Panc1 (cell line): ENCODE measurements around the gene BTD. TPM values are rescaled to one million over a fixed set of nuclear protein-coding genes. Genes with fewer than 3 reads are reported as not detected.

ENCODE experiments used
- ATAC-seq: fragments of 200-7000 bp; cut with Tn5 transposase; 2 replicates; pipeline ENCODE4 v1.9.1; 2020; ENCODE audit warnings: mild to moderate bottlenecking, moderate library complexity
- BruUV-seq: library from RNA; stranded (reverse); fragments of 400-500 nt; replicated peaks from 2 replicates; lab custom pipeline; 2021; lab: Mats Ljungman, UMichigan
- CTCF ChIA-PET: fragments of 300-600 bp; sonication (Branson Sonifier 250); formaldehyde crosslinking; loops from one replicate; lab custom pipeline; 2022; ENCODE audit warnings: antibody characterized with exemption; lab: Charles Lee
- POLR2A ChIA-PET: fragments of 300-600 bp; sonication (Branson Sonifier 250); formaldehyde crosslinking; loops from one replicate; lab custom pipeline; 2022; ENCODE audit warnings: antibody characterized with exemption; lab: Charles Lee
- DNase-seq: peaks from one replicate; pipeline ENCODE4 v3.0.0-alpha.2; 2010; ENCODE audit warnings: low read depth, low spot score
- H3K27ac ChIP-seq: 2 replicates; pipeline ENCODE4 v1.5.1; 2011; ENCODE audit warnings: mild to moderate bottlenecking, low read length, inconsistent platforms
- H3K27me3 ChIP-seq: fragments of 200-500 bp; sonication (Bioruptor generic); 2 replicates; pipeline ENCODE4 v1.6.0; 2014; ENCODE audit warnings: low read length, inconsistent platforms; ENCODE audit not compliant: control insufficient read depth, insufficient read depth
- H3K36me3 ChIP-seq: fragments of 200-500 bp; sonication (Bioruptor generic); 2 replicates; pipeline ENCODE4 v1.5.1; 2014; ENCODE audit warnings: inconsistent platforms, mild to moderate bottlenecking, low read length, moderate library complexity; ENCODE audit not compliant: control insufficient read depth, insufficient read depth
- H3K4me1 ChIP-seq: 2 replicates; pipeline ENCODE4 v1.5.1; 2011; ENCODE audit warnings: inconsistent platforms, mild to moderate bottlenecking, low read length, moderate library complexity; ENCODE audit not compliant: control insufficient read depth, insufficient read depth
- H3K4me3 ChIP-seq, 2 experiments: 2 replicates each; pipeline ENCODE4 v1.5.1; 2011 to 2012; ENCODE audit warnings: low read depth in 2 of 2, low read length in 2 of 2, mild to moderate bottlenecking in 2 of 2, inconsistent platforms in 1 of 2, moderate library complexity in 1 of 2
- H3K9me3 ChIP-seq: fragments of 200-500 bp; sonication (Bioruptor generic); 2 replicates; pipeline ENCODE4 v1.5.1; 2014; ENCODE audit warnings: low read depth, mild to moderate bottlenecking, inconsistent platforms, low read length, moderate library complexity; ENCODE audit not compliant: control insufficient read depth, insufficient read depth
- POLR2AphosphoS5 ChIP-seq: IDR thresholded peaks from 2 replicates; pipeline ENCODE4 v1.6.1; 2012; ENCODE audit warnings: mild to moderate bottlenecking, low read depth, low read length, moderate library complexity
- SIN3A ChIP-seq: IDR thresholded peaks from 2 replicates; pipeline ENCODE4 v1.6.1; 2012; ENCODE audit warnings: low read depth, mild to moderate bottlenecking, low read length, moderate library complexity, borderline replicate concordance; ENCODE audit not compliant: insufficient read depth
- TCF7L2 ChIP-seq: IDR thresholded peaks from 2 replicates; pipeline ENCODE4 v1.6.1; 2011; ENCODE audit warnings: mild to moderate bottlenecking, low read depth, low read length, inconsistent platforms
- in situ Hi-C: cut with HindIII; loops from 2 replicates; pipeline ENCODE4 v1.10.0; 2016; ENCODE audit warnings: low sequenced_read_pairs, low pct_unique_long_range_greater_than_20kb
- intact Hi-C: fragments of 100-400 bp; cut with micrococcal nuclease; formaldehyde crosslinking; loops from one replicate; pipeline ENCODE4 v1.10.0; 2022; ENCODE audit not compliant: unreplicated experiment
- total RNA-seq: library from RNA; stranded (reverse); gene quantifications from one replicate; pipeline ENCODE4 v1.2.1, GENCODE V29; 2021; ENCODE audit not compliant: unreplicated experiment
- TF ChIP-seq, protein P1 (sequence below): fragments of 450-650 bp; IDR thresholded peaks from 2 replicates; pipeline ENCODE4 v1.5.1; 2017; ENCODE audit warnings: mild to moderate bottlenecking
- TF ChIP-seq, protein P2 (sequence below), 2 experiments: IDR thresholded peaks; 2 replicates each; pipeline ENCODE4 v1.6.1; 2011 to 2012; ENCODE audit warnings: low read depth in 2 of 2, control low read depth in 1 of 2, low read length in 1 of 2, mild to moderate bottlenecking in 1 of 2, moderate library complexity in 1 of 2; ENCODE audit not compliant: insufficient read depth in 1 of 2

Gene BTD
- total RNA-seq, 1 experiment from 2014 or later: 22.7 TPM

DNA sequence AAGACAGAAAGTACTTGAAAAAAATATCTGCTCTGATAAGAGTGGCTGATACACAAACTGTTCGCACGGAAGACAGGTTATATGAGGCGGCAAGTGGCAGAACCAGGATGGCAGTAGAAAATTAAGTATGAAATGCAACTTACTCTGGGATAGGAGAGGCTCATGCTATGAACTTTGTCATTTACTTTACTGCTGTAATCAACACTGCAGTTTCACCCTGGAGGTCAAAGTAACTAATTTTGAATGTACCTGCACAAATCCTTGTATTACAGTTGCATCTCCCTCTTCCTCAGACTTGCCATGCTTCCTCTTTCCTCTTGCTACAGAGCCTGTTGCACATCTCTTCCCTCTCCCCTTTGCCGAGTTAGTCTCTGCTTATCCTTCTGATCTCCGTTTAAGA lies 39.0 kb upstream of the BTD start:
- Histone ChIP-seq H3K36me3 (peaks cover 13% of the 10 kb centered on the region), H3K9me3 (no peaks in the 10 kb centered on the region), H3K4me3 (no peak overlapping the region), H3K27ac (no peak overlapping the region), H3K27me3 (no peaks in the 10 kb centered on the region), H3K4me1 (no peaks in the 10 kb centered on the region; the same call in 1 of the 2 replicates)
- CTCF ChIA-PET: no interaction called here
- in situ Hi-C loops (no loop called here), intact Hi-C loops (no loop called here)
- DNase-seq (no peak), ATAC-seq (no peak)
- POLR2A ChIA-PET: no interaction called here
- TF ChIP-seq TCF7L2 (no peak), POLR2AphosphoS5 (no peak), SIN3A (no peak)
- TF ChIP-seq, protein P1, sequence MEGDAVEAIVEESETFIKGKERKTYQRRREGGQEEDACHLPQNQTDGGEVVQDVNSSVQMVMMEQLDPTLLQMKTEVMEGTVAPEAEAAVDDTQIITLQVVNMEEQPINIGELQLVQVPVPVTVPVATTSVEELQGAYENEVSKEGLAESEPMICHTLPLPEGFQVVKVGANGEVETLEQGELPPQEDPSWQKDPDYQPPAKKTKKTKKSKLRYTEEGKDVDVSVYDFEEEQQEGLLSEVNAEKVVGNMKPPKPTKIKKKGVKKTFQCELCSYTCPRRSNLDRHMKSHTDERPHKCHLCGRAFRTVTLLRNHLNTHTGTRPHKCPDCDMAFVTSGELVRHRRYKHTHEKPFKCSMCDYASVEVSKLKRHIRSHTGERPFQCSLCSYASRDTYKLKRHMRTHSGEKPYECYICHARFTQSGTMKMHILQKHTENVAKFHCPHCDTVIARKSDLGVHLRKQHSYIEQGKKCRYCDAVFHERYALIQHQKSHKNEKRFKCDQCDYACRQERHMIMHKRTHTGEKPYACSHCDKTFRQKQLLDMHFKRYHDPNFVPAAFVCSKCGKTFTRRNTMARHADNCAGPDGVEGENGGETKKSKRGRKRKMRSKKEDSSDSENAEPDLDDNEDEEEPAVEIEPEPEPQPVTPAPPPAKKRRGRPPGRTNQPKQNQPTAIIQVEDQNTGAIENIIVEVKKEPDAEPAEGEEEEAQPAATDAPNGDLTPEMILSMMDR: no peak
- TF ChIP-seq, protein P2, sequence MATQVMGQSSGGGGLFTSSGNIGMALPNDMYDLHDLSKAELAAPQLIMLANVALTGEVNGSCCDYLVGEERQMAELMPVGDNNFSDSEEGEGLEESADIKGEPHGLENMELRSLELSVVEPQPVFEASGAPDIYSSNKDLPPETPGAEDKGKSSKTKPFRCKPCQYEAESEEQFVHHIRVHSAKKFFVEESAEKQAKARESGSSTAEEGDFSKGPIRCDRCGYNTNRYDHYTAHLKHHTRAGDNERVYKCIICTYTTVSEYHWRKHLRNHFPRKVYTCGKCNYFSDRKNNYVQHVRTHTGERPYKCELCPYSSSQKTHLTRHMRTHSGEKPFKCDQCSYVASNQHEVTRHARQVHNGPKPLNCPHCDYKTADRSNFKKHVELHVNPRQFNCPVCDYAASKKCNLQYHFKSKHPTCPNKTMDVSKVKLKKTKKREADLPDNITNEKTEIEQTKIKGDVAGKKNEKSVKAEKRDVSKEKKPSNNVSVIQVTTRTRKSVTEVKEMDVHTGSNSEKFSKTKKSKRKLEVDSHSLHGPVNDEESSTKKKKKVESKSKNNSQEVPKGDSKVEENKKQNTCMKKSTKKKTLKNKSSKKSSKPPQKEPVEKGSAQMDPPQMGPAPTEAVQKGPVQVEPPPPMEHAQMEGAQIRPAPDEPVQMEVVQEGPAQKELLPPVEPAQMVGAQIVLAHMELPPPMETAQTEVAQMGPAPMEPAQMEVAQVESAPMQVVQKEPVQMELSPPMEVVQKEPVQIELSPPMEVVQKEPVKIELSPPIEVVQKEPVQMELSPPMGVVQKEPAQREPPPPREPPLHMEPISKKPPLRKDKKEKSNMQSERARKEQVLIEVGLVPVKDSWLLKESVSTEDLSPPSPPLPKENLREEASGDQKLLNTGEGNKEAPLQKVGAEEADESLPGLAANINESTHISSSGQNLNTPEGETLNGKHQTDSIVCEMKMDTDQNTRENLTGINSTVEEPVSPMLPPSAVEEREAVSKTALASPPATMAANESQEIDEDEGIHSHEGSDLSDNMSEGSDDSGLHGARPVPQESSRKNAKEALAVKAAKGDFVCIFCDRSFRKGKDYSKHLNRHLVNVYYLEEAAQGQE (IDR thresholded peaks at IDR 0.05; ENCODE audit: insufficient read depth in 1 of 2, low read depth in 2 of 2, low read length in 1 of 2): no peak
- no TSS peak for BruUV-seq

DNA sequence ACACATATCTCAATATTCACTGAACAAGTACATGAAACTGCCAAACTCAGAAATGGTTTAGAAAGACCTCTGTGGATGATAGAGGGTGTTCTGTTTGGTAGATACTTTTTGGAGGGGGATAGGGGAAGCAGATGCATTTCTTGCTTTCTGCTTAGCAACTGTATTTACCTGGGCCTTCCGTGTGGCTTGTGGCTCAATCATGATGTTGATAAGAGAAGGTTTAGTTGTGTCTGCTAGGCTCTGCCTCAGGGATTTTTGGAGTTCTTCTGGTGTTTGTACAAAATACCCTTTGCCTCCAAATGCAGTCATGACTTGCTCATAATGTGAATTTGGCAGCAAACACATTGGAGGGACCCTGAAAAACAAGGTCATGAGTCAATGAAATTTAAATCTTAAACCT lies 38.4 kb upstream of the BTD start:
- CTCF ChIA-PET: no interaction called here
- in situ Hi-C loops (no loop called here), intact Hi-C loops (no loop called here)
- ATAC-seq (no peak), DNase-seq (no peak)
- TF ChIP-seq, protein P2 (IDR thresholded peaks at IDR 0.05; ENCODE audit: insufficient read depth in 1 of 2, low read depth in 2 of 2, low read length in 1 of 2): no peak
- TF ChIP-seq TCF7L2: no peak
- no TSS peak for BruUV-seq
- Histone ChIP-seq H3K27ac (no peak overlapping the region), H3K4me3 (no peak overlapping the region), H3K36me3 (peaks cover 16% of the 10 kb centered on the region), H3K9me3 (no peaks in the 10 kb centered on the region), H3K4me1 (no peaks in the 10 kb centered on the region), H3K27me3 (no peaks in the 10 kb centered on the region)
- POLR2A ChIA-PET: no interaction called here
